Activated CD4-positive, CD25-positive, alpha-beta regulatory T cell treated with anti-CD3 and anti-CD28 coated beads, Interleukin-2, amount 50 U/mL, for 16 hours (primary cell): ENCODE measurements around the gene INHBC.
"Not testable (repeated sequence)": the region's sequence is repeated elsewhere in the genome, so short reads cannot be mapped to it uniquely, and the experiment has no call there.

Experiments
- DNase-seq: peaks from one replicate; pipeline ENCODE4 v3.0.0-alpha.2; 2020; ENCODE audit warnings: low read depth, low spot score

INHBC gene

DNA sequence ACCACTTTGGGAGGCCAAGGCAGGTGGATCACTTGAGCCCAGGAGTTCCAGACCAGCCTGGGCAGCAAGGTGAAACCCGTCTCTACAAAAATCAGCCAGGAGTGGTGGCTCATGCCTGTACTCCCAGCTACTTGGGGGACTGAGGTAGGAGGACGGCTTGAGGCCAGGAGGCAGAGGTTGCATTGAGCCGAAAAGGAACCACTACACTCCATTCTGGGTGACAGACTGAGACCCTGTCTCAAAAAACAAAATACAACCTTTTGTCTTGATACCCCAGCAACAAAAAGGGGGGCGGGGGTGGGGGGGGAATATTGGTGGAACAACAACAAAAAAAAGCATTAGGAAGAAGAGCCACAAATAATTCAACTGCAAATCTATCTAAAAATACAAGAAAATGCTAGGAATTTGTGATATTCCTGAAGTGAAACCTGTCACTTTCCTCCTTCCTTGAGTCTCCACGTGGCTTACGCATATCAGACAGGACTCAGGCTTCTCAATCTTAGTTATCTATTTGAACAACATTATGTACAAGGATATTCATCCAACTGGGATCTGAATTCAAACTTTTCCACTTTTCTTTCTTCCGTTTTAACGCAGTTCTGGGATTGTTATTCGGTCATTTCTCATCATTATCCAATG lies 5.0 kb upstream of the INHBC start:
- no peak for DNase-seq

DNA sequence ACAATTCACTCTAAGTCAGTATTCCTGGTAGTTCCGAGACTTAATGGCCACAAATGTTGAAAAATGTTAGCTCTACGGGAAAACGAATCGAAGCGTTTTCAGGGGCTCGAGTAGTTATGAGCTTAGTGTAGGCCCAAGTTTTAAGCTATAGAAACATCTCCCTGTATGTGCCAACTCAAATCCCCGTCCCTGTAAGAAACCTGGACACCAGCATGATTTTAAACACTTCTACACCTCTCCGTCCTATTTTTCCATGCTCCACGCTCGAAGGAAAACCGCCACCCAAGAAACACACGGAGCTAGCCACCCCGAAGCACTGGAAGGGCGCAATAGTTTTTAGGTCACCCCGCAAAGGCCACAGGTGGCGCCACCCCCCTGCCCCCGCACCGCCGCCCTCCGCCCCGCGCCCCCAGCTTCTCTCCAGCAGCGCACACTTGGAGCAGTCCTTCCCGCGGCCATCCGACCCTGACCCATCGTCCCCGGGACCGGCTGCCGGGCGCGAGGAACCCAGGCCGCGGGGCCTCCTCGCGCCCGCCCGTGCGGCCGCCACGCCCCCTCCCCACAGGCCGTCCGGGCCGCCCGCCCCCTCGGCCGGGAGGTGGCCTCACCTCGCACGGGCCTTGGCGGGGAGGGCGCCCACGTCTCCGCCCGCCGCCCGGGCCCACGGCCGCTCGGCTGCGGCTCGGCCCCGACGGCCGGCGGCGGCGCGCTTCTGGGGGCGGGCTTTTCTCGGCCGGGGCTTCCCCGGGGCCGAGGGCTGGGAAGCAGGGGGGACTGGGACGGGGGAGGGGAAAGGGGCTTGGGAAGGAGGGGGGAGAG lies 4.3 kb upstream of the INHBC start:
- no peak for DNase-seq

DNA sequence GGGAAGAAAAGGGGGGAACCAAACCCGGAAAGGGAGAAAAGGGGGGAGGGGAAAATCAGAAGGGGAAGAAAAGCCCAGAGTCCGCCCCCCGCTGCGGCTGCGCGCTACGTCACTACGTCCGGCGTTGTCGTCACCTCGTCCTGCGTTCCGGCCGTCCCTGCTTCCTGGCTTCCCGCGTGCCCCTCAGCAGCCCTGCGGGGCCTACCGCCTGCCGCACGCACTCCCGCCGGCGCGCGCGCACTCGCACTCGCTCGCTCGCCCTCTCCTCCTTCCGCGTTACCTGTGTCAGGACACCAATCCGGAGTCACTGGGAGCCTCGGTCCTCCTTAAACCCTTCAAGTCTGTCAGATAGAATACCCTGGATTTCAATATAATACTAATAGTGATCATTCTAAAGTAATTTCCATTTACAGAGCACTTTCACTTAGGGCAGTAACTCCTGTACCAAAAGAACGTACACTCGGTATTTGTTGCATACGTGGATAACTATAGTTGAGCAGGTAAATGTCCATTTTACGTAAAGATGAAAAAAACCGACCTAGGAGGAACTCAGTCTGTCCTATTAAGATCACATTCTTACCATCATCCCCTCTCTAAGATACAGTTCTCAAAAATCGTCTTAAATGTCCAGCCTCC lies 3.5 kb upstream of the INHBC start, which contains the start of gene R3HDM2:
Gene R3HDM2 (minus strand): TSS at position 113 of the 636 bp plus-strand sequence. CDS start 120,615 bp downstream, outside the sequence.
- DNase-seq = peak; percentile 81

DNA sequence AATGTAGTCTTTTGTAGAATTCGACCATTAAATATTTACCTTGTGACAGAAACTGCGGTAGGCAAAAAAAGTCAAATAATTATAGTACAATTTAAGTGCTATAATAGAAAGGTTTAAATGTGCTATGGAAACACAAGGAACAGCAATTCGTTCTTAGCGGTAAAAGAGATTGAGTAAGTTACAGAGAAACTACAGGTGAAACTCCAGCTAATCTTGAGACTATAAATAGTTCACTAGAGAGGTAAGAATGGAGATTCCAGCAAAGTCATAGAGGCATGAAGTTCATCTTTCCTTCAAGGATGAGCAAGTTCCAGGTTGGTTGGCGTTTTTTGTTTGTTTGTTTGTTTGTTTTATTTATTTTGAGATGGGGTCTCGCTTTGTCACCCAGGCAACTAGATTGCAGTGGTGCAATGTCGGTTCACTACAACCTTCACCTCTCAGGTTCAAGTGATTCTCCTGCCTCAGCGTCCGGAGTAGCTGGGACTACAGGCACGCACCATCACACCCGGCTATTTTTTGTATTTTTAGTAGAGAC lies 2.9 kb upstream of the INHBC start:
- no peak for DNase-seq

DNA sequence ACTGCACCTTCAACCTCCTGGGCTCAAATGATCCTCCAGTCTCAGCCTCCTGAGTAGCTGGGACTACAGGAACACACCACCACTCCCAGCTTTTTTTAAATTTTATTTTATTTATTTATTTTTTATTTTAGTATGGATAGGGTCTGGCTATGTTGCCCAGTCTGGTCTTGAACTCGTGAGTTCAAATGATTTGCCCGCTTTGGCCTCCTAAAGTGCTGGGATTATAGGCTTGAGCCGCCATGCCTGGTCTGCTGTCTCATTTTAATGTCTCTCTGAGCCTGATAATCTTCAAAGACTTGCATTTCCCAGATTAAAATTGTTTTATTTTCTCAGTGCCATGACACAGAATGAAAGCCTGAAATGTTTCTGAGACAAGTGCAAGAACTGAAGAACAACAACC lies 1.2 kb upstream of the INHBC start:
- no peak for DNase-seq

DNA sequence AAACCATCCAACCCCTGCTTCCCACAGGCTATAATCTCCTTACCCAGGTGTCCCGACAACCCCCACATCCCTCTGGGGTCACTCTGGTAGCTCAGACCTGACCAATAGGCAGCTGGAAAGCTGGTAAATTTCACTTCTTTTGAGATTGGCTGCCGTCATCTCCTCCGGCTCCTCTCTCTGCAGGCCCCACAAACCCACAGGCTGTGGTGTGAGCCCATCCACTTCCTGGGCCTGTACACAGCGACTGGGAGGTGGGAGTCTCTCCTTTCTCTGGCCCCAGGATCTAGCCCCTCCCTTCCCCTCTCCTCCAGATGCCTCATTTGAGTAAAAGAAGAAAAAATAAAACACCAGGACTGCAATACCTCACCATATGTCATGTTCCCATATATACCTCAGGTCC lies 709 bp downstream of the INHBC start:
- DNase-seq = no peak

DNA sequence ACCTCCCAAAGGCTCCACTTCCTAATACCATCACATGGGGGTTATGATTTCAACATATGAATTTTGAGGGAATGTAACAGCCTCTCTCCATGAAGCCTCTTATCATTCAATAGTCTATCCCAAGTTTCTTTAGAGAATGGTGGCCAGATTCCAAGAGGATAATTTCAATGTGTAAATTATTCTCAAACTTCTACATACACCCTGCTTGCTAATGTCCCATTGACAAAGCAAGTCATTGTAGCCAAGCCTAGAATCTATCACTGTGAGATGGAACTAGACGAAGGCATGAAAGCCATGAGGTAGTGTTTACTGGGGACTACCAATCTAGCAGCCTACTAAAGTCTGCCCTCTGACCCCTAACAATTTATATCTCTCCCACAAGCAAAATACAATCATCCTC lies 3.8 kb downstream of the INHBC start:
- no peak for DNase-seq

DNA sequence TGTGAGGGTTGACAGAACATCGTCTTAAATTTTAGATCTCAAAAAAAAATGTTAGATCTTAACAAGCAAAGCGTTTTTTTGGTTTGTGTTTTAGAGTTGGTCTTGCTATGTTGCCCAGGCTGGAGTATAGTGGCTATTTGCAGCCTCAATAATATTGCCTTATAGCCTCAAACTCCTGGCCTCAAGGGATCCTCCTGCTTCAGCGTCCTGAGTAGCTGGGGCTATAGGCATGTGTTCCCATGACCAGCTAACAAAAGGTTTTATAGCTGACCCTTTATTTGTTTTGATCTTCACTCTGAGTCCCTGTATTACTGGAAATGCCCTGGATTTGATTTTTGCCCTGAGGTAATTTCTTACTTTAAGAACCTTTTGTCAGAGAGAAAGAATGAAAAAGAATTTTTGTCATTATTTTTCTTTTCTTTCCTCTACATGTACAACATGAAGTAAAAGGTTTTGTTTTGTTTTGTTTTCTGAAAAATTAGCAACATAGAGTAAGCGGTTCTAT lies 5.2 kb downstream of the INHBC start:
- no peak for DNase-seq

DNA sequence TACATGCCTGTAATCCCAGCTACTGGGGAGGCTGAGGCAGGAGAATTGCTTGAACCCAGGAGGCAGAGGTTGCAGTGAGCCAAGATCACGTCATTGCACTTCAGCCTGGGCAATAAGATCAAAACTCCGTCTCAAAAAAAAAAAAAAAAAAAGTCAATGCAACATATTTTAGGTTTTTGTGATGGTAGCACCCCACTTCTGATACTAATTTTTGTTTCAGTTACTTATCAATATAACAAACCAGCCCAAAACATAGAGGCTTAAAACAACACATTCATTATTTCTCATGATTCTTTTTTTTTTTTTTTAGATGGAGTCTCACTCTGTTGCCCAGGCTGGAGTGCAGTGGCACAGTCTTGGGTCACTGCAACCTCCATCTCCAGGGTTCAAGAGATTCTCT lies 6.8 kb downstream of the INHBC start:
- not testable (repeated sequence) for DNase-seq

DNA sequence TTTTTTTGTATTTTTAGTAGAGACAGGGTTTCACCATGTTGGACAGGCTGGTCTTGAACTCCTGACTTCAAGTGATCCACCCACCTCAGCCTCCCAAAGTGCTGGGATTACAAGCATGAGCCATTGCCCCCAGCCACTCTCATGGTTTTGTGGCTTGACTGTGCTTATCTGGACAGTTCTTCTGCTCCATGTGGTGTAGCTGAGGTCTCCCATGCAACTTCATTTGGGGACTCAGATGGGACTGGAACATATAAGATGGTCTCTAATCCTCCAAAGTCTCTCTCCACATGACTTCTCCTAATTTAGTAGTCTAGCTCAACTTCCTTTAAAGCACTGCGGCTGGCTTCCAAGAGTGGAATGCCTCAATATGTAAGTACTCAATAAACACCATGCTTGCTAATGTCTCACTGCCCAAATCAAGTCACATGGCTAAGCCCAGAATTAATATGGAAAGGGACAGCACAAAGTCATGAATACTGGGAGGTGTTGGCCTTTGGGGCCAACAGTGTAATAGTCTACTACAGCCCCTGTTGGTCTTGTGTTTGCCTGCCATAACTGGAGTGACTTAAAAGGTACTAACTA lies 7.4 kb downstream of the INHBC start:
- no peak for DNase-seq

DNA sequence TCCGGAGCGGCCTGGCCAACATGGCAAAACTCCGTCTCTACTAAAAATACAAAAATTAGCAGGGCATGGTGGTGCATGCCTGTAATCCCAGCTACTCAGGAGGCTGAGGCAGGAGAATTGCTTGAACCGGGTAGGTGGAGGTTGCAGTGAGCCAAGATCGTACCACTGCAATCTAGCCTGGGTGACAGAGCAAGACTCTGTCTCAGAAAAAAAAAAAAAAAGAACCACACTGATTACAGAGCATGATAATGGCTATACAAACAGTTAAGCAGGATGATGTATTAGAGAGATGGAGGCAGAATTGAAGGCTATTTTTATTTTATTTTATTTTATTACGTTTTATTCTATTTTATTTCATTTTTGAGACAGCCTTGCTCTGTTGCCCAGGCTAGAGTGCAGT lies 9.8 kb downstream of the INHBC start:
- not testable (repeated sequence) for DNase-seq

DNA sequence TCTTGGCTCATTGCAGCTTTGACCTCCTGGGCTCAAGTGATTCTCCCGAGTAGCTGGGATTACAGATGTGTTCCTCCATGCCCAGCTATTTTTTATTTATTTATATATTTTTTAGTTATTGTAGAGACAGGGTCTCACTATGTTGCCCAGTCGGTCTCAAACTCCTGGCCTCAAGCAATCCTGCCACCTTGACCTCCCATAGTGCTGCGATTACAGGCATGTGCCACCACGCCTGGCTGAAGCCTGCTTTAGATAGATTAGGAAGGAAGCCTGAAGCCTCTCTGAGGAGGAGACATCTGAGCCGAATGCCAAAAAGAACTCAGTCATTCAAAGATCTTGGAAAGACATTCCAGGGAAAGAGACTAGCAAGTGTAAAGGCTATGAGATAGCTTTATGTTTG lies 10.2 kb downstream of the INHBC start:
- no peak for DNase-seq

DNA sequence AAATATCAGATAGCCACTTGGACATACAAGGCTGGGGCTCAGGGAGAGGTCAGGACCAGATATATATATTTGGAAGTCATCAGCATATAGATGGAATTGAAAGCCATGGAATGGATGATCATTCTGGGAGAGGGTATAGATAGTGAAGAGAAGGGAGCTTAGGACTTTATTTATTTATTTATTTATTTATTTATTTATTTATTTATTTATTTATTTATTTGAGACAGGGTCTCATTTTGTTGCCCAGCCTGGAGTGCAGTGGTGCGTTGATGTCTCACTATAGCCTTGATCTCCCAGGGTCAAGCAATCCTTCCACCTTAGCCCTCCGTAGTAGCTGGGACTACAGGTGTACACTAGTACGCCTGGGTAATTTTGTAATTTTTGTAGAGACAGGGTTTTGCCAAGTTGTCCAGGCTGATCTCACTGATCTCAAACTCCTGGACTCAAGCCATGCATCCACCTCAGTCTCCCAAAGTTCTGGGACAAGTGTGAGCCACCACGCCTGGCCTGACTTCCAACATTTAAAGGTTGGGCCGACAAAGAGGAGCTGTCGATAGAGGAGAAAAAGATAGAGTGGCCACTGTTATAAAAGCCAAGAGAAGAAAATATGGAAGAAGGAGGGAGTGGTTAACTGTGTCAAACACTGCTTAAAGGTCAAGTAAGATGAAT lies 11.8 kb downstream of the INHBC start:
- DNase-seq = no peak

DNA sequence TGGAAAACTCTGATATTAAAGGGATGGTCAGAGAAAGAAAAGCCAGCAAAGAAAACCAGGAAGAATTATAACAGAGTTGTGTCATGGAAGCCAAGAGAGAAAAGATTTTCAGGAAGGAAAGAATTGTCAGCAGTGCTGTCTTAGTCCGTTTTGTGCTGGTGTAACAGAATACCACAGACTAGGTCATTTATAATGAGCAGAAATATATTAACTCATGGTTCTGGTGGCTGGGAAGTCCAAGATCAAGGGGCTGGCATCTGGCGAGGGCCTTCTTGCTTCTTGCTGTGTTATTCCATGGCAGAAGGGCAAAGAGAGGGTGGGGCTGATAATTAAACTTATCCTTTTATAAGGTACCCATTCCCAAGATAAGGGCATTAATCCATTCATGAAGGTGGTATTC lies 14.1 kb downstream of the INHBC start:
- no peak for DNase-seq

DNA sequence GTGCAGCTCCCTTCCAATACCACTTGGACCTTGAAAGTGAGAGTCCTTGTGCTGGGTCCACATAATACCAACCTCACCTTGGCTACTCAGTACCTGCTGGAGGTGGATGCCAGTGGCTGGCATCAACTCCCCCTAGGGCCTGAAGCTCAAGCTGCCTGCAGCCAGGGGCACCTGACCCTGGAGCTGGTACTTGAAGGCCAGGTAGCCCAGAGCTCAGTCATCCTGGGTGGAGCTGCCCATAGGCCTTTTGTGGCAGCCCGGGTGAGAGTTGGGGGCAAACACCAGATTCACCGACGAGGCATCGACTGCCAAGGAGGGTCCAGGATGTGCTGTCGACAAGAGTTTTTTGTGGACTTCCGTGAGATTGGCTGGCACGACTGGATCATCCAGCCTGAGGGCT lies 14.8 kb downstream of the INHBC start:
- no peak for DNase-seq

DNA sequence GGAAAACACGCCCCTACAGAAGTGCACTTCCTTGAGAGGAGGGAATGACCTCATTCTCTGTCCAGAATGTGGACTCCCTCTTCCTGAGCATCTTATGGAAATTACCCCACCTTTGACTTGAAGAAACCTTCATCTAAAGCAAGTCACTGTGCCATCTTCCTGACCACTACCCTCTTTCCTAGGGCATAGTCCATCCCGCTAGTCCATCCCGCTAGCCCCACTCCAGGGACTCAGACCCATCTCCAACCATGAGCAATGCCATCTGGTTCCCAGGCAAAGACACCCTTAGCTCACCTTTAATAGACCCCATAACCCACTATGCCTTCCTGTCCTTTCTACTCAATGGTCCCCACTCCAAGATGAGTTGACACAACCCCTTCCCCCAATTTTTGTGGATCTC lies 15.5 kb downstream of the INHBC start:
- no peak for DNase-seq

DNA sequence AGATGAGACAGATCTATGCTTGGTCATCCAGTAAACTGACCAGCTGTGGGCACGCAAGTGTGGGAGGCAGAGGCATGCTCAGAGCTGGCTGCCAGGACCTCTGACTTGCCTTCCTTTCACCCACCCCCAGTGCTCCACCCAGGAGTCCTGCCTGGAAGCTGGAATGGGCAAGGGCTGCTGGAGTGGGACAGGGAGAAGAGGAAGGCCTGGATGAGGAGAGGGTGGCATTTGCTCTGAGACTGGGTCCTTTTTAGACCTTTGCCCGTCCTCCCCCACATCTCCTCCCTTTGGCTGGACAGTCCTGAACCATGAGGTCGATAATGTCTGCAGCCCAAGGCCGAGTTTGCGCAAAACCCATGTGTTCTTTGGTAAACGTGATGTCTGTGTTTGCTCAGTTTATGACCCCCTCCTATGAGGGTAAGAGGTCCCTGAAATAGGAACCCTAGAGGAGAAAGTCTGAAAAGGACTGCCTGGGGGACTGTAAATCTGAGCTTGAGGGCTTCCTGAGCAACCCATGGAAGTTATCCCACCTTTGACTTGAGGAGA lies 16.7 kb downstream of the INHBC start:
- DNase-seq = no peak

DNA sequence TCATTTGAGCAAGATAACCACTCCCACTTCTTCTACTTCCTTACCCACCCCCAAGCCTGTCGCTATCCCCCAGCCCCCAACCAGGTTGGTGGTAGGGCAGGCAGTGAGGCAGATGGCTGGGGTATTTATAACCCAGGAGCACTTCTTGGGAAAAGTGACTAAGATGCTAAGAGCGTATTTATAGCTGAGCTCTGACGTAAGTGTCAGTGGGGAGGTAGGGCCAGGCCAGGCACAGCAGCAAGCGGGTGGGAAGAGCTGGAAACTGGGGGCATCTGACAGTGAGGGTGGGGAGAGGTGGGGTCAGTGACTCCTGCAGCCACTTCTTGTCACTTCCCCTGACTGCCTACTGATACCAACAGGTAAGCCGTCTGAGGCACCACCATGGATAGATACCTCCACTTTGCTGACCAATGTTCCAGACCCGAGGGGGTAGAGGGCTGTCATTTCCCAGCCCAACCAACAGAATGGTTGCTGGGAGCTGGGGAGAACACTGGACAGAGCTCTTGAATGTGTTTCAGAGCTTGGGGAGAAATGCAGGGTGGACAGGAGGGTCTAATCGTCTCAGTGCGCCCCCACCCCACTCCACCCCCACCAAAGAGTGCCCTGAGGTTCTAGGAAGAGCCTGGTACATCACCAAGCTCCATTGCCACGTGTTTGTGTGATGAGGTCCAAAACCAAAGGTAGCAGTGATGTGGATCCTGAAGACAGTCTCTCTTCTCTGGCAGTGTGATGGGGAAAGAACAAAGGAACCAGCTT lies 17.8 kb downstream of the INHBC start:
- no peak for DNase-seq

DNA sequence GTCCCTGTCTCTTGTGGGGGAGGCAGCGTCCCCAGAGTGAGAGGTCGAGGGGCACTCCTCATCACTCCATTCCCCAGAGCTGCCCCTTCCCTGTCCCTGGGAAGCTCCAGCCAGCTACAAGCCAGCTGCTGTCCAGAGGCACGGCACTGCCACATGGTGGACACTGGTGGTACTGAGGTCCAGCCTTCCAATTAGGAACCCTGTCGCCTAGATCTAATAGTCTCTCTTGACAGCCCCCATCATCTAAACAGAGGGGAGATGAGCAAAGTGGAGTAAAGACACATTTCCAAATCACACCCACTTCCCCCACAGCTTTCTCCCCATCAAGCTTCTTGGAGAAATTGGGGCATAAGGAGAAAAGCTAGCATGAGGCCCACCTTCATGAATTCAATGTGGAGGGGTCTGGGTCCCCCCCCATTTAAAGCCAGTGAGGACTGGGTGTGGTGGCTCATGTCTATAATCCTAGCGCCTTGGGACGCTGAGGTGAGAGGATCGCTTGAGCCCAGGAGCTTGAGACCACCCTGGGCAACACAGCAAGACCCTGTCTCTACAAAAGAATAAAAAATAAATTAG lies 18.4 kb downstream of the INHBC start:
- no peak for DNase-seq

DNA sequence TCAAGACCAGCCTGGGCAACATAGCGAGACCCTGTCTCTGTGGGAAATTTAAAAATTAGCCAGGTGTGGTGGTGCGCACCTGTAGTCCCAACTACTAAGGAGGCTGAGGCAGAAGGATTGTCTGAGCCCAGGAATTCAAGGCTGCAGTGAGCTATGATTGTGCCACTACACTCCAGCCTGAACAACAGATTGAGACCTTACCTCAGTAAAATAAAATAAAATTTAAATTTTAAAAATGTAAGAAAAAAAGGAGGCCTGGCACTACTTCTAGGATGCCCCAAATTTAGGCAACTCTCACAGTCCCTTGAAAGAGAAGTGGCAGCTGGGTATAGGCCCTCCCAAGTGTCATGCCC lies 19.6 kb downstream of the INHBC start:
- no peak for DNase-seq
